GM19351 (cell line): ENCODE measurements around the gene COL13A1.

Source experiments
- ATAC-seq: cut with Tn5 transposase; IDR thresholded peaks from one replicate; pipeline ENCODE4 v1.9.1; 2021; ENCODE audit warnings: mild to moderate bottlenecking, moderate library complexity; ENCODE audit not compliant: unreplicated experiment

The COL13A1 gene

GRCh38 chr10:69901628-69902505, 100.2 kb downstream of the COL13A1 start:
- ATAC-seq, result no peak

- ATAC-seq, result no peak
These were observed 101.3 kb downstream of the COL13A1 start for GRCh38 chr10:69902835-69903535.

- no peak for ATAC-seq
These were observed 102.8 kb downstream of the COL13A1 start for GRCh38 chr10:69904533-69904932.

GRCh38 chr10:69906425-69906824, 104.7 kb downstream of the COL13A1 start:
- ATAC-seq, result no peak

GRCh38 chr10:69907517-69907916, 105.8 kb downstream of the COL13A1 start:
- ATAC-seq, result no peak

GRCh38 chr10:69908124-69908523, 106.4 kb downstream of the COL13A1 start:
- ATAC-seq, result no peak

- ATAC-seq, result no peak
These were observed 108.9 kb downstream of the COL13A1 start for GRCh38 chr10:69910561-69910960.

- no peak for ATAC-seq
These were observed 110.2 kb downstream of the COL13A1 start for GRCh38 chr10:69911613-69912528.

GRCh38 chr10:69912589-69912988, 110.9 kb downstream of the COL13A1 start:
- no peak for ATAC-seq

- no peak for ATAC-seq
These were observed 112.1 kb downstream of the COL13A1 start for GRCh38 chr10:69913606-69914382.

GRCh38 chr10:69914398-69915214, 112.9 kb downstream of the COL13A1 start:
- peak; percentile 56 for ATAC-seq

- ATAC-seq, result no peak
These were observed 113.5 kb downstream of the COL13A1 start for GRCh38 chr10:69915215-69915560.

- ATAC-seq, result no peak
These were observed 114.4 kb downstream of the COL13A1 start for GRCh38 chr10:69916118-69916517.

GRCh38 chr10:69918036-69918435, 116.3 kb downstream of the COL13A1 start:
- ATAC-seq, result no peak

- ATAC-seq, result no peak
These were observed 117.5 kb downstream of the COL13A1 start for GRCh38 chr10:69919250-69919649.

- no peak for ATAC-seq
These were observed 123.4 kb downstream of the COL13A1 start for GRCh38 chr10:69925111-69925510.

- no peak for ATAC-seq
These were observed 126.6 kb downstream of the COL13A1 start for GRCh38 chr10:69928339-69928738.

GRCh38 chr10:69929575-69929974, 127.9 kb downstream of the COL13A1 start:
- ATAC-seq, result no peak

GRCh38 chr10:69934768-69935167, 133.1 kb downstream of the COL13A1 start:
- no peak for ATAC-seq

GRCh38 chr10:69936091-69936490, 134.4 kb downstream of the COL13A1 start:
- peak; percentile 47 for ATAC-seq
